SK-N-SH (cell line): ENCODE data around the gene SLBP. TPM values are rescaled to one million over a fixed set of nuclear protein-coding genes. Genes with fewer than 3 reads are reported as not detected.

Experiments
- CTCF ChIA-PET: fragments of 300-600, 350-600 bp; formaldehyde crosslinking; extraction: SDS; loops from one replicate; lab custom pipeline; 2021; lab: Yijun Ruan, JAX
- POLR2A ChIA-PET: fragments of 350-600 bp; sonication (Branson Sonifier 250); formaldehyde crosslinking; extraction: SDS; loops from one replicate; lab custom pipeline; 2020; ENCODE audit warnings: antibody characterized with exemption, inconsistent platforms; lab: Yijun Ruan, JAX
- DNase-seq: peaks from one replicate; pipeline ENCODE4 v3.0.0; 2012
- H2AFZ ChIP-seq: fragments of 200-600 bp; sonication (generic); 2 replicates; pipeline ENCODE4 v1.8.1; 2016; ENCODE audit warnings: antibody characterized with exemption, mild to moderate bottlenecking, low read depth
- H3F3A ChIP-seq: fragments of 200-600 bp; sonication (generic); replicated peaks from 2 replicates; pipeline ENCODE3; 2016; ENCODE audit warnings: antibody characterized with exemption, mild to moderate bottlenecking; ENCODE audit not compliant: insufficient read depth
- H3K27ac ChIP-seq, 2 experiments: fragments of 200-500 bp in 1 of 2; fragments of 200-600 bp in 1 of 2; sonication (Bioruptor generic) in 1 of 2; sonication (generic), shearing (Covaris generic) in 1 of 2; 2 replicates each; pipeline versions ENCODE4 v1.5.1 to v1.6.1; 2014 to 2016; ENCODE audit warnings: low read depth in 2 of 2, inconsistent platforms in 1 of 2, low read length in 1 of 2, mild to moderate bottlenecking in 1 of 2, mixed read lengths in 1 of 2
- H3K27me3 ChIP-seq: fragments of 200-600 bp; sonication (generic), shearing (Covaris generic); 2 replicates; pipeline ENCODE4 v1.6.1; 2016; ENCODE audit warnings: mixed run types; ENCODE audit not compliant: insufficient read depth
- H3K36me3 ChIP-seq, 2 experiments: fragments of 200-500 bp in 1 of 2; fragments of 200-600 bp in 1 of 2; sonication (Bioruptor generic) in 1 of 2; sonication (generic) in 1 of 2; replicated peaks in 1 of 2; 2 replicates each; pipeline versions ENCODE3 to v1.5.1; 2014 to 2016; ENCODE audit warnings: low read length in 1 of 2, mild to moderate bottlenecking in 1 of 2; ENCODE audit not compliant: insufficient read depth in 2 of 2, control insufficient read depth in 1 of 2
- H3K4me1 ChIP-seq, 2 experiments: fragments of 200-500 bp in 1 of 2; fragments of 200-600 bp in 1 of 2; sonication (Bioruptor generic) in 1 of 2; sonication (generic), shearing (Covaris generic) in 1 of 2; 2 replicates each; pipeline versions ENCODE4 v1.5.1 to v1.6.1; 2014 to 2016; ENCODE audit warnings: low read depth in 1 of 2, low read length in 1 of 2, mixed run types in 1 of 2; ENCODE audit not compliant: insufficient read depth in 2 of 2, control insufficient read depth in 1 of 2
- H3K4me2 ChIP-seq: fragments of 200-600 bp; sonication (generic), shearing (Covaris generic); 2 replicates; pipeline ENCODE4 v1.6.1; 2017; ENCODE audit warnings: mixed run types
- H3K4me3 ChIP-seq, 2 experiments: fragments of 200-500 bp in 1 of 2; fragments of 200-600 bp in 1 of 2; sonication (Bioruptor generic) in 1 of 2; sonication (generic), shearing (Covaris generic) in 1 of 2; 2 replicates each; pipeline versions ENCODE4 v1.5.1 to v1.8.1; 2014 to 2016; ENCODE audit warnings: low read depth in 2 of 2, inconsistent platforms in 1 of 2, low read length in 1 of 2, mild to moderate bottlenecking in 1 of 2, mixed read lengths in 1 of 2, moderate library complexity in 1 of 2
- H3K79me2 ChIP-seq: fragments of 200-600 bp; sonication (generic); 2 replicates; pipeline ENCODE4 v1.8.1; 2017; ENCODE audit warnings: mild to moderate bottlenecking; ENCODE audit not compliant: insufficient read depth
- H3K9ac ChIP-seq: fragments of 200-600 bp; sonication (generic); 2 replicates; pipeline ENCODE4 v1.6.1; 2017; ENCODE audit warnings: mixed run types
- H3K9me2 ChIP-seq: fragments of 200-600 bp; sonication (generic); 2 replicates; pipeline ENCODE4 v1.6.1; 2017; ENCODE audit warnings: mixed run types
- H3K9me3 ChIP-seq: fragments of 200-600 bp; sonication (generic); 2 replicates; pipeline ENCODE4 v1.6.1; 2017; ENCODE audit warnings: mixed run types, mild to moderate bottlenecking, moderate library complexity
- H4K20me1 ChIP-seq: fragments of 200-600 bp; sonication (generic); 2 replicates; pipeline ENCODE4 v1.6.1; 2017; ENCODE audit warnings: mild to moderate bottlenecking, mixed run types; ENCODE audit not compliant: insufficient read depth
- CTCF ChIP-seq: fragments of 200-600 bp; sonication (generic); IDR thresholded peaks from 2 replicates; pipeline ENCODE4 v1.6.1; 2017; ENCODE audit warnings: antibody characterized with exemption, mild to moderate bottlenecking, moderate library complexity
- FOSL2 ChIP-seq: IDR thresholded peaks from 2 replicates; pipeline ENCODE4 v1.4.0; 2012; ENCODE audit warnings: low read depth, mild to moderate bottlenecking, moderate library complexity, borderline replicate concordance
- IRF3 ChIP-seq: fragments of 150-350 bp; IDR thresholded peaks from 2 replicates; pipeline ENCODE4 v1.6.1; 2016; ENCODE audit warnings: mild to moderate bottlenecking, low read depth, low read length
- PBX3 ChIP-seq: IDR thresholded peaks from 2 replicates; pipeline ENCODE4; 2012
- POLR2AphosphoS5 ChIP-seq: IDR thresholded peaks from 2 replicates; pipeline ENCODE4 v1.6.1; 2012; ENCODE audit warnings: low read depth, low read length
- RXRA ChIP-seq: IDR thresholded peaks from 2 replicates; pipeline ENCODE4 v1.4.0; 2012; ENCODE audit warnings: low read depth, mild to moderate bottlenecking, borderline replicate concordance
- SIN3A ChIP-seq: IDR thresholded peaks from 2 replicates; pipeline ENCODE4 v1.6.1; 2012; ENCODE audit warnings: low read depth, mild to moderate bottlenecking, low read length, moderate library complexity, borderline replicate concordance
- TCF12 ChIP-seq: IDR thresholded peaks from 2 replicates; pipeline ENCODE4 v1.4.0; 2012
- TEAD4 ChIP-seq: IDR thresholded peaks from 2 replicates; pipeline ENCODE4 v1.4.0; 2012; ENCODE audit warnings: mild to moderate bottlenecking, borderline replicate concordance; ENCODE audit not compliant: insufficient read depth
- USF2 ChIP-seq: fragments of 150-350 bp; IDR thresholded peaks from 2 replicates; pipeline ENCODE4 v1.6.1; 2017; ENCODE audit warnings: antibody characterized with exemption, low read length, low read depth, borderline replicate concordance
- WGBS: methylation state at CpG from one replicate; pipeline ENCODE4 v1.1.6; 2017; ENCODE audit warnings: low lambda C conversion rate; 5-methylcytosine and 5-hydroxymethylcytosine counted together
- polyA plus RNA-seq, 3 experiments: library from polyadenylated mRNA; depleted of rRNA; stranded (reverse); fragments of >200 nt; gene quantifications; 2 replicates each; pipeline ENCODE4 v1.2.3, GENCODE V29; 2012

The SLBP gene
- polyA plus RNA-seq, 1 of the 3 experiments (the other 2 are of a cell fraction), result 51.5 TPM

GRCh38 chr4:1658581-1658980 lies 53.5 kb downstream of the SLBP start (continued):
- TF ChIP-seq FOSL2 (no peak), TEAD4 (no peak), USF2 (no peak)

- TF ChIP-seq TEAD4 (no peak), PBX3 (no peak), CTCF (no peak), IRF3 (no peak), RXRA (no peak), POLR2AphosphoS5 (no peak), SIN3A (no peak), TCF12 (no peak)
- Histone ChIP-seq H3K27ac (no peak overlapping the region), H3K27me3 (no peaks in the 10 kb centered on the region), H3K36me3 (peaks cover 0 to 3% of the 10 kb centered on the region in 2 experiments), H2AFZ (no peak overlapping the region), H3K79me2 (no peaks in the 10 kb centered on the region), H3K4me1 (no peaks in the 10 kb centered on the region; a peak in 1 of 4 replicates), H3F3A (no peaks in the 10 kb centered on the region), H3K9ac (no peak overlapping the region), H3K9me2 (no peaks in the 10 kb centered on the region), H4K20me1 (no peaks in the 10 kb centered on the region), H3K4me2 (no peak overlapping the region), H3K9me3 (no peaks in the 10 kb centered on the region), H3K4me3 (no peak overlapping the region)
- DNase-seq, result no peak
- POLR2A ChIA-PET, result no interaction called here
- CTCF ChIA-PET, result interaction anchor here (0.8 to 1.5 kb wide), 3 partner anchors 11 to 347 kb away, joined by 3 to 4 read pairs (median 3); no protein-coding TSS in a partner anchor
- 84% methylated on average over 11 of the region's 12 CpGs for WGBS
These were observed 54.0 kb downstream of the SLBP start for GRCh38 chr4:1658146-1658545.
